GM12864 (cell line): Measurements from ENCODE around the gene SEC24D.

Source experiments
- DNase-seq: peaks from one replicate; pipeline ENCODE4 v3.0.0-alpha.2; 2011; ENCODE audit warnings: low read depth
- H3K4me3 ChIP-seq: 2 replicates; pipeline ENCODE4 v1.5.1; 2011; ENCODE audit warnings: mild to moderate bottlenecking, low read depth, low read length, control low read depth
- TF ChIP-seq, protein P1 (sequence below): IDR thresholded peaks from 2 replicates; pipeline ENCODE4 v1.5.1; 2011; ENCODE audit warnings: low read depth, mild to moderate bottlenecking, moderate library complexity, low read length, control low read depth, inconsistent platforms; ENCODE audit errors: missing control alignments

The SEC24D gene

DNA sequence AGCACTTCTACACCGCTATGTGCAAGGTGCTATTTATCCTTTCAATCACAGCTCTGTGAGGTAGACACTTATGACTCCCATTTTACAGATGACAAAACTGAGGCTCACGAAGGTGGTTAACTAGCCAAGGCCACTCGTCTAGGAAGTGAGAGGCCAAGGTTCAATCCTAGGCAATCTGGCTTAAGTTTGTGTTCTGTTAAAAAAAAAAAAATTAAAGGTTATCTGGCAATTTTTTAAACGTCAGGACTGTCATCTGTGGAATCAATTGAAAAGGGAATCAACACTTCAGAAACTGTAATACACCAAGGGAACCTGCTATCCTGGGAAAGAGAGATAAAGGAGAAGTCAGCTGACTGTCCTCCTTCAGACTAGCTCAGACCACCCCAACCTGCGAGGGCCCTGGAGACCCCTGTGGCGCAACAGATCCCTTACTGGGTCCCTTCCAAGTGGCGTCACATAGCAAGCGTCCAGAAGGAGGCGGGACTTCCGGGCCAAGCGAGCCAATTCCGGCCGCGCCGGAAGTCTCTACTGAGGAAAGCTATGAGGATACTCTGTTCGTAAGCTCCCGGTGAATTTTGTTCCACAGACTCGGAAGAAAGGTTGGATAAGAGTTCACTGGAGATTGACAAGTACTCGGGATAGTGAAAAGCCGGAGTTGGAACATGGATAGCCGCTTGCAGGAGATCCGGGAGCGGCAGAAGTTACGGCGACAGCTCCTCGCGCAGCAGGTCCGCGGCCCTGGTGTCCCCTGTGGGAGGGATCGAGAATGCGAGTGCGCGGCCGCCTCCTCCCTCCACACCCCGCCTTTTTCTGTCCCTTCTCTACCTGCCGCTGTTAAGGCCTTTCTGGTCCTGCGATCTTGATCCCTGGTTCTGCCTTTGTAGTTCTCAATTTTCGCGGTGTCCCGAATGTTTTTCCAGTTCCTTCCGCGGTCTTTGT, 150.8 kb downstream of the SEC24D start, which contains the start of gene METTL14:
Gene METTL14 (plus strand): TSS at position 520 of the 939 bp plus-strand sequence. CDS start 143 bp downstream, at position 663.
- TF ChIP-seq, protein P1, sequence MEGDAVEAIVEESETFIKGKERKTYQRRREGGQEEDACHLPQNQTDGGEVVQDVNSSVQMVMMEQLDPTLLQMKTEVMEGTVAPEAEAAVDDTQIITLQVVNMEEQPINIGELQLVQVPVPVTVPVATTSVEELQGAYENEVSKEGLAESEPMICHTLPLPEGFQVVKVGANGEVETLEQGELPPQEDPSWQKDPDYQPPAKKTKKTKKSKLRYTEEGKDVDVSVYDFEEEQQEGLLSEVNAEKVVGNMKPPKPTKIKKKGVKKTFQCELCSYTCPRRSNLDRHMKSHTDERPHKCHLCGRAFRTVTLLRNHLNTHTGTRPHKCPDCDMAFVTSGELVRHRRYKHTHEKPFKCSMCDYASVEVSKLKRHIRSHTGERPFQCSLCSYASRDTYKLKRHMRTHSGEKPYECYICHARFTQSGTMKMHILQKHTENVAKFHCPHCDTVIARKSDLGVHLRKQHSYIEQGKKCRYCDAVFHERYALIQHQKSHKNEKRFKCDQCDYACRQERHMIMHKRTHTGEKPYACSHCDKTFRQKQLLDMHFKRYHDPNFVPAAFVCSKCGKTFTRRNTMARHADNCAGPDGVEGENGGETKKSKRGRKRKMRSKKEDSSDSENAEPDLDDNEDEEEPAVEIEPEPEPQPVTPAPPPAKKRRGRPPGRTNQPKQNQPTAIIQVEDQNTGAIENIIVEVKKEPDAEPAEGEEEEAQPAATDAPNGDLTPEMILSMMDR = peak; percentile 21
- H3K4me3 ChIP-seq = peak within 1 kb of the TSS; percentile 81
- DNase-seq = peak; percentile 67

DNA sequence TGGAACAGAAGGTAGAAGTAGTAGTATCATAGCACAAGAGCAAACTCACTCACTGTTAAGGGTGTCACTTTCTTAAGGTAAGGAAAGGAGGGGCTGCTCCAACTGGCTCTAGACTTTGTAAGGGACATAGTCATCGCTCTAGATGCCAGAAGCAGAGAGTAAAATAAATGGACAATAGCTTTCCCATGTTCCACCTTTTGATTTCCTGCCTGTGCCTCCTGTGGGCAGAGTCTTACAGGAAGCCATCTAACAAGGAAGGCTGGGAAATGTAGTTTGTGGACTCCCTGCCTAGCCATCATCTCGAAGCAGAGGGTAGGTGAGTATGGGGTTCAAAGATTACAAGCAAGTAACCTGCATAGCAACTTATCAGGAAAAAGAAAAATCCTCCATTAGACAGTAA, 152.4 kb downstream of the SEC24D start:
- TF ChIP-seq, protein P1 = no peak

DNA sequence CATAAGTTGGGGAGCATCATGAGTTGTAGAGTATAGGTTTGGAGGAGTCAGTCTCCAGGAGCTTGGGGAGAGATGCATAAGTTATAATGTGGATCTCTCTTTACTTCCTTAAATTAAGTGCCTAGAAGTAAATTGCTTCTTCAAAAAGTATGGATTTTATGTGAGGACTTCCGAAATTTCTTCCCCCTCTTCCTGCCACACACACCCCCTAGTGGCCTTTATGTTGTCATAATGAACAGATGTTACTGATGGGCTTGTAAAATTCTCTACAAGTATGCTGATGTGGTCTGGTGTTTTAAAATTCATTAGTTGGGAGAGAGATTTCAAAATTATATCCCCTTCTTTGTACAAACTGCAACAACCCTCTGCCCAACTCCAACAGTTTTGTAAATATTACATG, 153.0 kb downstream of the SEC24D start:
- TF ChIP-seq, protein P1 = peak; percentile 47
- no peak for DNase-seq
- H3K4me3 ChIP-seq = no peak overlapping the region

More for the DNA sequence above, 152.4 kb downstream of the SEC24D start:
- DNase-seq = no peak
- H3K4me3 ChIP-seq = no peak overlapping the region

DNA sequence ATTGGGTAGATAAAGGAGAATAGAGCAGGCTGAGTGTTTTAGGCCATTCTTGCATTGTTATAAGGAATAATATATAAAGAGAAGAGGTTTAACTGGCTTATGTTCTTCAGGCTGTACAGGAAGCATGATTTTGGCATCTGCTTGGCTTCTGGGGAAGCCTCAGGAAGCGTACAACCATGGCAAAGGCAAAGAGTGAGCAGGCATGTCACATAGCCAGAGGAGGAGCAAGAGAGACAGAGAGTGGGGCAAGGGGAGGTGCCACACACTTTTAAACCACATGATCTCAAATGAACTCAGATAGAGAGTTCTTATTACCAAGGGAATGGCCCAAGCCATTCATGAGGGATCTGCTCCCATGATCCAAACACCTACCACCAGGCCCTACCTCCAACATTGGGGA, 155.1 kb downstream of the SEC24D start:
- TF ChIP-seq, protein P1 = no peak
- no peak for DNase-seq
- H3K4me3 ChIP-seq = no peak overlapping the region

DNA sequence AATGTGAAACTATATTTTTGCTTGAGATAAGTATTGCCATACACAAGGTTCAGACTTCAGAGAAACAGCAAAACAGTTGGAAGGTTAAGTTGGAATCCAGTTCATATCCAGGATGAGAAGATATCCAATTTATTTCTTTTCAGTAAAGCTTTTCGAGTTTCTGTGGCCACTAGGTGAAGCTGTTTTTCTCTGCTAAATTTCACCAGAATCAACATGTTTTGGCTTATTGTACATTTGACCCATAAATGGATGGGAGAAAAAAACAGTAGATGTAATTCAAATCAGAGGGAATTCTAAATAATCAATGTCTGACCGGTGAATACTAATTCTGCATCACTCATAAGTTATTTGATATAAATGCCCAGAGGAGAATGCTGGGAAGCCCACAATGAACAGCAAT, 159.8 kb downstream of the SEC24D start:
- TF ChIP-seq, protein P1 = no peak
- H3K4me3 ChIP-seq = no peak overlapping the region
- DNase-seq = no peak
